Ishikawa (cell line): Measurements from ENCODE around the gene KLHDC8B.

Experiments
- CEBPB ChIP-seq: IDR thresholded peaks from 2 replicates; pipeline ENCODE4 v1.6.1; 2012
- CREB1 ChIP-seq: IDR thresholded peaks from 2 replicates; pipeline ENCODE4 v1.6.1; 2012; ENCODE audit warnings: low read depth
- EGR1 ChIP-seq: IDR thresholded peaks from 2 replicates; pipeline ENCODE4 v1.6.1; 2012
- EP300 ChIP-seq: IDR thresholded peaks from 2 replicates; pipeline ENCODE4 v1.6.1; 2012; ENCODE audit warnings: borderline replicate concordance
- FOXM1 ChIP-seq: IDR thresholded peaks from 2 replicates; pipeline ENCODE4 v1.6.1; 2012; ENCODE audit warnings: low read depth, borderline replicate concordance
- NFIC ChIP-seq: IDR thresholded peaks from 2 replicates; pipeline ENCODE4 v1.6.1; 2012
- RAD21 ChIP-seq: IDR thresholded peaks from 2 replicates; pipeline ENCODE4 v1.6.1; 2012; ENCODE audit warnings: low read depth
- TAF1 ChIP-seq: IDR thresholded peaks from 2 replicates; pipeline ENCODE4 v1.6.1; 2012; ENCODE audit warnings: low read depth, mild to moderate bottlenecking
- TCF12 ChIP-seq: IDR thresholded peaks from 2 replicates; pipeline ENCODE4 v1.6.1; 2012; ENCODE audit warnings: low read depth
- TEAD4 ChIP-seq: IDR thresholded peaks from 2 replicates; pipeline ENCODE4 v1.6.1; 2012
- YY1 ChIP-seq: IDR thresholded peaks from 2 replicates; pipeline ENCODE4 v1.6.1; 2012; ENCODE audit warnings: low read depth
- ZBTB7A ChIP-seq: IDR thresholded peaks from 2 replicates; pipeline ENCODE4 v1.6.1; 2012; ENCODE audit warnings: low read depth
- TF ChIP-seq, protein P1 (sequence below): IDR thresholded peaks from 2 replicates; pipeline ENCODE4 v1.6.1; 2012
- TF ChIP-seq, protein P2 (sequence below): IDR thresholded peaks from 2 replicates; pipeline ENCODE4 v1.6.1; 2012
- TF ChIP-seq, protein P3 (sequence below): IDR thresholded peaks from 2 replicates; pipeline ENCODE4 v1.6.1; 2012; ENCODE audit warnings: low read depth, mild to moderate bottlenecking

KLHDC8B gene

DNA sequence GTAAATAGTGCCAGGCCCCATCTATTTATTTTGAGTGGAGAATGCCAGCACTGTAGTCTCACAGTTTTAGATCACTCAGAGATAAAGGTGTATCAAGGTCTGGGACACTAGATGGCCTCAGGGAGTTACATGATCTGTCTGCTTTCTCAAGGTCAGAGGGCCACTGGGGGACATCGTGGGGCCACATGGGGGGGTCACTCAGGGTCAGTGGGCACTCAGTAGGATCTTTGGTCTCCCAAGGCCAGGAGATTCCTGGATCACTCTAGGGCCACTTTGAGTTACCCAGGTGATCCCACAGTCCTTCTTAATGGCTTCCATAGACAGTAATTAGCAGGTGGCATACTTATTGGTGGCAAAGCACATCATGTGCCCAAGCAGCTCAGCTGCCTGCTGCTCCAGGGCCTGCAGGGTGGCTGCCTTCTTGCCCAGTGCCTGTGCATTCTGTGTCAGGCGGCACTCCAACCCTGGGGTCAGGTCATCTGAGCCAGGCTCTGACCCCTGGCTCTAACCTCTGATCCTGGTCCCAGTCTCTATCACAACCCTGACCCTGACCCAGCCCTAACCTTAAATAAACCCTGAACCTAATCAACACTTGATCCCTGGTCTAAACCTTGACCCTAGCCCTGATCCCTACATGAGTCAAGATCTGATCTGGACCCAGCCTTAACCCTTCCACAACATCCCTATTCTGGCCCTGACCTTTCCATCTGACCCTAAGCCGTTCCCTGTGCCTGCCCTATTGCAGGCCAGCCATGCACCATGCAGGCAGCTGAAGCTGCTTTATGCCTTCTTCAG lies 36.7 kb upstream of the KLHDC8B start:
- TF ChIP-seq RAD21 (peak; percentile 19; the same call in 1 of the 2 replicates), FOXM1 (no peak), YY1 (no peak)

DNA sequence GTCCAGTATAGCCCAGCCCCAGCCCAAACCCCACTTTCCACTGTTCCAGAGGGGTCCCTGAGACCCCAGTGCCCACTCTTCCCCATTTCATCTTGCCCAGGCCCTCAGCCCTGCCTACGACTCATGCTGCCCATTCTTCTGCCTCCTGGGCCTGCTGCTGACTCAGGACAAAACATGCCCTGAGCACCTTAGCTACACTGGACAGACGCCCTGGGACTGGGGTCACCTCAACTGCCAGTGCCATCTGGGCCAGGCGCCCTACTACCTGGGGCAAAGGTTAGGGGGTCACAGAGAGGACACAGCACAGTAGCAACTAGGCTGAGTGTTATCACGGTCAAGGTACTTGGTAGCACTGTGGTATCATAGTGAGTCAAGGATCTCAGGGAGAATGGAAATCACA lies 35.9 kb upstream of the KLHDC8B start:
- TF ChIP-seq, protein P1, sequence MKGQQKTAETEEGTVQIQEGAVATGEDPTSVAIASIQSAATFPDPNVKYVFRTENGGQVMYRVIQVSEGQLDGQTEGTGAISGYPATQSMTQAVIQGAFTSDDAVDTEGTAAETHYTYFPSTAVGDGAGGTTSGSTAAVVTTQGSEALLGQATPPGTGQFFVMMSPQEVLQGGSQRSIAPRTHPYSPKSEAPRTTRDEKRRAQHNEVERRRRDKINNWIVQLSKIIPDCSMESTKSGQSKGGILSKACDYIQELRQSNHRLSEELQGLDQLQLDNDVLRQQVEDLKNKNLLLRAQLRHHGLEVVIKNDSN, result no peak

DNA sequence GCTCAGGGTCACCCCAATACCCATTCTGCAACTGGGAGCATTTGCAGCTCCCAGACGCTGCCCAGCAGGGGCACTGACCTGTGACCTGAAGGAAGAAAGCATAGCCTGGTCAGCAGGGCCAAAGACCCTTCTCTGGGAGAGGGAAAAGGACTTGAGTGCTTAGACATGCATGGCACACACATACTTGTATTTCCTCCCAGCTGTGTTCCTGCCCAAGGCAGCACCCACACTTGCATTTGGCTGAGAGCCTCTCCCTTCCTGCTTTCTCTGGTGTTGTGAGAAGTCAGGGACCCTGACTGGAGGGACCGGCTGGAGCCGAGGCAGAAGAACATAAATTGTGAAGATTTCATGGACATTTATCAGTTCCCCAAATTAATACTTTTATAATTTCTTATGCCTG lies 31.3 kb upstream of the KLHDC8B start:
- TF ChIP-seq EGR1 (no peak), RAD21 (no peak), FOXM1 (no peak), TEAD4 (no peak)
- TF ChIP-seq, protein P1, result no peak

DNA sequence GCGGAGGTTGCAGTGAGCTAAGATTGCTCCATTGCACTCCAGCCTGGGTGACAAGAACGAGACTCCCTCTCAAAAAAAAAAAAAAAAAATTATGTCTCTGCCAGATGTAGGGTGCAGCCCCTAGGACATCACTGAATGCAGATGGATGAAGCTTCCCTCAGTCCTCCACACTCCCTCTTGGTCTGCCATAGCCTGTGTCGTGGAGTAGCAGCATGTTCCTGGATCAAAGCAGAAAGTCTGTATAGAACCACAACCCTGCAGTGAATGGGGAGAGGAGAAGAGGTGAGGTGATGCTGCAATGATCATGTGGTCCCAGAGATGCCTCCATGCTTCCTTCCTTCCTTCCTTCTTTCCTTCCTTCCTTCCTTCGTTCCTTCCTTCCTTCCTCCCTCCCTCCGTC lies 23.2 kb upstream of the KLHDC8B start:
- TF ChIP-seq TEAD4 (no peak), EGR1 (no peak), TAF1 (no peak), CEBPB (no peak), NFIC (no peak), RAD21 (no peak)
- TF ChIP-seq, protein P1, result no peak

DNA sequence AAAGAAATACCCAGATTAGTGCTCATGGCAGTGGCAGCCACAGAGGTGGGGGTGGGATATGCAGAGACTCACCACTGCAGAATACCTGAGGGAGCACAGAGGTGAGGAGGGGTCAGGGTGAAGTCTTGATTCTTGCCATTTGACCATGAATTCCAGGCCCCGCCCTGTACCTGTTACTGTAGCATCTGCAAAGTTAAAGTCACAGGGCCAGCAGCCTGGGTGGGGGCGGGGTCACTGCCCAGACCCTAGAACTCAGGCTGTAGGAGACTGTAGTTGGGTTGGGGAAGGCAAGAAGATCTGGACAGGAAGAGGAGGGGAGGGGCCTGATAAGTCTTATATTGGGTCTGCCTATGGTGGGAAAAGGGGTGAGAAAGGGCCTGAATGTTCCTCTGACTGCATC lies 19.8 kb upstream of the KLHDC8B start:
- TF ChIP-seq RAD21, result no peak
- TF ChIP-seq, protein P2, sequence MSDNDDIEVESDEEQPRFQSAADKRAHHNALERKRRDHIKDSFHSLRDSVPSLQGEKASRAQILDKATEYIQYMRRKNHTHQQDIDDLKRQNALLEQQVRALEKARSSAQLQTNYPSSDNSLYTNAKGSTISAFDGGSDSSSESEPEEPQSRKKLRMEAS, result no peak
- no peak for TF ChIP-seq YY1
- no peak for TF ChIP-seq EP300
- TF ChIP-seq FOXM1, result no peak
- TF ChIP-seq TCF12, result no peak
- no peak for TF ChIP-seq NFIC
- TF ChIP-seq, protein P3, sequence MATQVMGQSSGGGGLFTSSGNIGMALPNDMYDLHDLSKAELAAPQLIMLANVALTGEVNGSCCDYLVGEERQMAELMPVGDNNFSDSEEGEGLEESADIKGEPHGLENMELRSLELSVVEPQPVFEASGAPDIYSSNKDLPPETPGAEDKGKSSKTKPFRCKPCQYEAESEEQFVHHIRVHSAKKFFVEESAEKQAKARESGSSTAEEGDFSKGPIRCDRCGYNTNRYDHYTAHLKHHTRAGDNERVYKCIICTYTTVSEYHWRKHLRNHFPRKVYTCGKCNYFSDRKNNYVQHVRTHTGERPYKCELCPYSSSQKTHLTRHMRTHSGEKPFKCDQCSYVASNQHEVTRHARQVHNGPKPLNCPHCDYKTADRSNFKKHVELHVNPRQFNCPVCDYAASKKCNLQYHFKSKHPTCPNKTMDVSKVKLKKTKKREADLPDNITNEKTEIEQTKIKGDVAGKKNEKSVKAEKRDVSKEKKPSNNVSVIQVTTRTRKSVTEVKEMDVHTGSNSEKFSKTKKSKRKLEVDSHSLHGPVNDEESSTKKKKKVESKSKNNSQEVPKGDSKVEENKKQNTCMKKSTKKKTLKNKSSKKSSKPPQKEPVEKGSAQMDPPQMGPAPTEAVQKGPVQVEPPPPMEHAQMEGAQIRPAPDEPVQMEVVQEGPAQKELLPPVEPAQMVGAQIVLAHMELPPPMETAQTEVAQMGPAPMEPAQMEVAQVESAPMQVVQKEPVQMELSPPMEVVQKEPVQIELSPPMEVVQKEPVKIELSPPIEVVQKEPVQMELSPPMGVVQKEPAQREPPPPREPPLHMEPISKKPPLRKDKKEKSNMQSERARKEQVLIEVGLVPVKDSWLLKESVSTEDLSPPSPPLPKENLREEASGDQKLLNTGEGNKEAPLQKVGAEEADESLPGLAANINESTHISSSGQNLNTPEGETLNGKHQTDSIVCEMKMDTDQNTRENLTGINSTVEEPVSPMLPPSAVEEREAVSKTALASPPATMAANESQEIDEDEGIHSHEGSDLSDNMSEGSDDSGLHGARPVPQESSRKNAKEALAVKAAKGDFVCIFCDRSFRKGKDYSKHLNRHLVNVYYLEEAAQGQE, result no peak
- TF ChIP-seq EGR1, result no peak
- no peak for TF ChIP-seq TEAD4
- TF ChIP-seq, protein P1, result no peak
- no peak for TF ChIP-seq CREB1
- TF ChIP-seq TAF1, result no peak
- no peak for TF ChIP-seq ZBTB7A
- no peak for TF ChIP-seq CEBPB

DNA sequence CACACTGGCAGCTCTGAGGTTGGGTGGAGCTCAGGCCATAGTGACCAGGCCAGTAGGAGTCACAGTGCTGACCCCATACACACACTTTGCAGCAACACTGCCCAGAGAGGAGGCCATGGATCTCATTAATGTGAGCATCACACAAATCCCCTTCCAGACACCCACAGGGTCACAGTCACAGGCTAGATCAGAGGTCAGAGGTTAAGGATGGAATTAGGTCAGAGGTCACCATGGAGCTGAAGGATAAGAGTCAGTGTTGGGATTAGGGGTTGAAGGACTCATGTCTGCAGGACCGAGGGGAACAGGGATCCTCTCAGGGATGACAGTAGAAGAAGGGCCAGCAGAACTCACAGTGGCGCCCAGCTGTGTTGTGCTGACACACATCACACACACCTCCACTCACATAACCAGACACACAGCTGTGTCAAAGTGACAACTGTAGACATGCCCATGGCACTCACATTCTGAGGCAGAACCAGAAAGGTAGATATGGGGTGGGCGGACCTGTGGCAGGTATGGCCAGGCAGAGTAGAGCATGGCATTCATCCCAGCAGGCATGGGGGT lies 18.0 kb upstream of the KLHDC8B start:
- TF ChIP-seq ZBTB7A (no peak), CREB1 (no peak), TAF1 (no peak), YY1 (no peak), FOXM1 (no peak), EGR1 (no peak), TCF12 (no peak), EP300 (no peak), CEBPB (no peak), TEAD4 (no peak), NFIC (no peak), RAD21 (no peak)
- TF ChIP-seq, protein P3, result no peak
- TF ChIP-seq, protein P2, result no peak
- TF ChIP-seq, protein P1, result no peak
